ENCODE data around the gene PAX7.

The PAX7 gene

DNA sequence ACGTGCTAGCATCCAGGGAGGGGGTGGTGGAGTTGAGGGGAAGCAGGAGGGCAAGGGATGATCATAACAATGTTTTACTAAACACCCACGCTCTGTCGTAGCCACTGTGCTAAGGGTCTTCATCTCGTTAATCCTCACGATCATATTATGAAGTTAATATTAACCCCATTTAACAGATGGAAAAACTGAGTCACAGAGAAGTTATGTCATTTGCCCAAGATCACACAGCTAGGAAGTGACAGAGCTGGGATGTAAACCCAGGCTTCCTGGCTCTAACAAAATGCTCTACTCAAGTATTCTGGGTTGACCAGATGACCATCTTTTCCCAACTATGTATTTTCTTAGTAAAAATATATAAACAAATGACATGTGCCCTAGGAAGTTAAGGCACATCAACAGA is 140.2 kb downstream of the PAX7 start:
- no peak for TF ChIP-seq CTCF (IDR thresholded peaks at IDR 0.05; ENCODE audit: low read depth, low read length)
- H3K4me3 ChIP-seq (ENCODE audit: low read depth, low read length) = no peak overlapping the region

DNA sequence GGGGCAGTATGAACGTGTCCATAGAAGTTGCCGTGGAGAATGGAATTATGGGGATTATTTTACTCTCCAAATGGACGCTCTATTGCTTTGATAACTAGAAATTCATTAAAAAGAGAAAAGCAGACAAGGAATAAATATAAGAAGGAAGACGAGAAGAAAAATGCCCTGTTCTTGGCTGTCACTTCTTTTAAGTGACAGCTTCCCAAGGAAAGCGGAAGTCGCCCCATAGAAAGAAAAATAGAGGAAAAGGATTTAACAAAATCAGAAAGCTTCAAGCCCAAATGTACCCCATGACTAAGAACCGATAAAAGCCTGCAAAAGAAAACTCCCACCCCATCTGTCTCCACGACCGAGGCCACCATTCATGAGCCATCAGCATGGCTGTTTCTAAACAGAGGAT is 143.1 kb downstream of the PAX7 start:
- no peak for TF ChIP-seq CTCF (IDR thresholded peaks at IDR 0.05; ENCODE audit: low read depth, low read length)
- H3K4me3 ChIP-seq (ENCODE audit: low read depth, low read length) = no peak overlapping the region

- TF ChIP-seq CTCF (IDR thresholded peaks at IDR 0.05; ENCODE audit: low read depth, low read length) = no peak
- no peak overlapping the region for H3K4me3 ChIP-seq (ENCODE audit: low read depth, low read length)
Measured at GRCh38 chr1:18775341-18775740, 144.7 kb downstream of the PAX7 start.

DNA sequence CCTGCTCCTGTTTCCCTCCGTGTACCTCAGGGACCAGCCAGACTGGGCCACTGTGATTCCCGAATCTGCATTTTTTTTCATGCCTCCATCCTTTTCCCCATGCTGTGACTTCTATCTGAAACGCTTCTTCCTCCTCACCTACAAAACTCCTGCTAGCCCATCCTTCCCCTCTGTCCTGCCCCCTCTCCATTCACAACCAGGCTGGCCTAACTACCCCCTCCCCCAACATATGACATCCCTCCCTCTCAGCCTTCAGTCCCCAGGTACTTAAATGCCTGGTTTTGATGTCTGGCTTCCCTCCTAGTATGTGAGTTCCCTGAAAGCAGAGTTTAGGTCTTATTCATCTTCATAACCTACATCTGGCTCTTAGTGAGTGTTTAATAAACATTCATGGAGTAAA is 146.1 kb downstream of the PAX7 start:
- no peak overlapping the region for H3K4me3 ChIP-seq (ENCODE audit: low read depth, low read length)
- TF ChIP-seq CTCF (IDR thresholded peaks at IDR 0.05; ENCODE audit: low read depth, low read length) = no peak

- H3K4me3 ChIP-seq (ENCODE audit: low read depth, low read length) = no peak overlapping the region
- no peak for TF ChIP-seq CTCF (IDR thresholded peaks at IDR 0.05; ENCODE audit: low read depth, low read length)
Measured at GRCh38 chr1:18778437-18778836, 147.8 kb downstream of the PAX7 start.

- TF ChIP-seq CTCF (IDR thresholded peaks at IDR 0.05; ENCODE audit: low read depth, low read length) = no peak
- H3K4me3 ChIP-seq (ENCODE audit: low read depth, low read length) = no peak overlapping the region
Measured at GRCh38 chr1:18781031-18781430, 150.4 kb downstream of the PAX7 start.

- no peak for TF ChIP-seq CTCF (IDR thresholded peaks at IDR 0.05; ENCODE audit: low read depth, low read length)
- H3K4me3 ChIP-seq (ENCODE audit: low read depth, low read length) = no peak overlapping the region
Measured at GRCh38 chr1:18783705-18784481, 153.2 kb downstream of the PAX7 start.
